B cell (primary cell): ENCODE results near the gene GGCX. TPM values are rescaled to one million over a fixed set of nuclear protein-coding genes. Genes with fewer than 3 reads are reported as not detected.

Experiments used
- ATAC-seq: fragments of 200-7000 bp; cut with Tn5 transposase; one replicate; pipeline ENCODE4 v1.10.0; 2021; ENCODE audit warnings: low read depth, mild to moderate bottlenecking, moderate number of reproducible peaks, moderate library complexity
- CTCF ChIA-PET: fragments of 350-600 bp; sonication (Branson Sonifier 250); formaldehyde crosslinking; loops from one replicate; lab custom pipeline; 2021; ENCODE audit warnings: antibody characterized with exemption, inconsistent platforms; lab: Charles Lee
- POLR2A ChIA-PET: fragments of 350-600 bp; sonication (Branson Sonifier 250); formaldehyde crosslinking; loops from one replicate; lab custom pipeline; 2021; ENCODE audit warnings: antibody characterized with exemption; lab: Charles Lee
- DNase-seq: peaks from one replicate; pipeline ENCODE4 v3.0.0; 2013
- H2AFZ ChIP-seq: 2 replicates; pipeline ENCODE4 v1.6.1; 2012; ENCODE audit warnings: mild to moderate bottlenecking, low read depth, low read length; ENCODE audit not compliant: insufficient read depth, poor library complexity, severe bottlenecking
- H3K27ac ChIP-seq, 2 donors: 1 replicate in 1 of 2; 2 replicates in 1 of 2; pipeline ENCODE4 v1.5.1; 2012 to 2013; ENCODE audit warnings: low read length in 2 of 2, mild to moderate bottlenecking in 2 of 2, moderate library complexity in 1 of 2
- H3K27me3 ChIP-seq, 4 experiments: fragments of 200-600 bp in 1 of 4; sonication (generic) in 1 of 4; replicated peaks in 1 of 4; 1 replicate in 2 of 4; 2 replicates in 2 of 4; pipeline versions ENCODE4 v1.6.1 to v1.7.0; 2013 to 2016; ENCODE audit warnings: low read length in 3 of 4, mild to moderate bottlenecking in 2 of 4, mixed read lengths in 1 of 4, moderate library complexity in 1 of 4; ENCODE audit not compliant: insufficient read depth in 4 of 4, control insufficient read depth in 3 of 4; ENCODE audit errors: control extremely low read depth in 1 of 4
- H3K36me3 ChIP-seq, 2 experiments: replicated peaks in 1 of 2; 1 replicate in 1 of 2; 2 replicates in 1 of 2; pipeline versions ENCODE4 v1.6.1 to v1.7.1; 2013; ENCODE audit warnings: low read length in 1 of 2; ENCODE audit not compliant: insufficient read depth in 2 of 2, control insufficient read depth in 1 of 2; ENCODE audit errors: control extremely low read depth in 1 of 2, extremely low read depth in 1 of 2
- H3K4me1 ChIP-seq, 2 donors: fragments of 200-600 bp in 1 of 2; sonication (generic) in 1 of 2; 1 replicate in 1 of 2; 2 replicates in 1 of 2; pipeline versions ENCODE4 v1.5.1 to v1.6.1; 2013 to 2017; ENCODE audit warnings: low read length in 2 of 2; ENCODE audit not compliant: control insufficient read depth in 2 of 2, insufficient read depth in 2 of 2
- H3K4me2 ChIP-seq: replicated peaks from 2 replicates; pipeline ENCODE3; 2012; ENCODE audit warnings: mild to moderate bottlenecking, low read depth, low read length; ENCODE audit not compliant: poor library complexity, severe bottlenecking
- H3K4me3 ChIP-seq, 5 experiments: fragments of 200-600 bp in 1 of 5; sonication (generic) in 1 of 5; 1 replicate in 3 of 5; 2 replicates in 2 of 5; pipeline versions ENCODE4 v1.5.1 to v1.7.0; 2011 to 2016; ENCODE audit warnings: low read length in 4 of 5, mild to moderate bottlenecking in 4 of 5, low read depth in 2 of 5, control low read depth in 1 of 5, moderate library complexity in 1 of 5; ENCODE audit not compliant: insufficient read depth in 1 of 5; ENCODE audit errors: control extremely low read depth in 1 of 5, extremely low read depth in 1 of 5
- H3K79me2 ChIP-seq: fragments of 200-600 bp; sonication (generic); one replicate; pipeline ENCODE4 v1.6.0; 2016; ENCODE audit warnings: low read length; ENCODE audit not compliant: control insufficient read depth, insufficient read depth
- H3K9ac ChIP-seq: fragments of 200-600 bp; sonication (generic); 2 replicates; pipeline ENCODE4 v1.6.1; 2017; ENCODE audit warnings: mild to moderate bottlenecking, low read length, moderate library complexity
- H3K9me3 ChIP-seq, 3 donors: one replicate each; pipeline versions ENCODE4 v1.6.1 to v1.7.1; 2013; ENCODE audit warnings: low read length in 2 of 3; ENCODE audit not compliant: control insufficient read depth in 2 of 3, insufficient read depth in 1 of 3; ENCODE audit errors: control extremely low read depth in 1 of 3
- H4K20me1 ChIP-seq: 2 replicates; pipeline ENCODE4 v1.6.0; 2012; ENCODE audit warnings: mild to moderate bottlenecking, low read length; ENCODE audit not compliant: insufficient read depth, control insufficient read depth, poor library complexity, severe bottlenecking
- H3K27ac Mint-ChIP-seq: one replicate; pipeline ENCODE4 v1.8.0; 2021; ENCODE audit warnings: mixed read lengths
- H3K27me3 Mint-ChIP-seq: one replicate; pipeline ENCODE4 v1.8.0; 2021; ENCODE audit warnings: mixed read lengths
- H3K4me1 Mint-ChIP-seq: one replicate; pipeline ENCODE4 v1.8.0; 2021; ENCODE audit warnings: mixed read lengths
- H3K4me3 Mint-ChIP-seq: one replicate; pipeline ENCODE4 v1.8.0; 2021; ENCODE audit warnings: mixed read lengths
- H3K9me3 Mint-ChIP-seq: one replicate; pipeline ENCODE4 v1.8.0; 2022; ENCODE audit warnings: mixed read lengths; ENCODE audit not compliant: insufficient read depth
- EZH2 ChIP-seq: IDR thresholded peaks from 2 replicates; pipeline ENCODE4 v1.6.1; 2012; ENCODE audit warnings: borderline replicate concordance, low read depth, mild to moderate bottlenecking, moderate library complexity, low read length; ENCODE audit not compliant: insufficient read depth, poor library complexity, severe bottlenecking
- WGBS: methylation state at CpG from one replicate; pipeline ENCODE4 v1.1.5; 2013; ENCODE audit warnings: missing lambda C conversion rate; ENCODE audit not compliant: insufficient coverage; 5-methylcytosine and 5-hydroxymethylcytosine counted together
- intact Hi-C: fragments of 100-400 bp; cut with micrococcal nuclease; formaldehyde crosslinking; loops from one replicate; pipeline ENCODE4 v1.10.0; 2022
- polyA plus RNA-seq: library from polyadenylated mRNA; depleted of rRNA; stranded (reverse); fragments of >200 nt; gene quantifications from 2 replicates; pipeline ENCODE4 v1.2.3, GENCODE V29; 2012
- total RNA-seq, 2 donors: library from RNA; stranded (reverse); fragments of 120-200 nt in 1 of 2; gene quantifications; 1 replicate in 1 of 2; 2 replicates in 1 of 2; pipeline versions ENCODE4 v1.2.3 to v1.2.4, GENCODE V29; 2013 to 2022
- TF ChIP-seq, protein P1 (sequence below): fragments of 200-600 bp; IDR thresholded peaks from one replicate; pipeline ENCODE4 v1.8.0; 2022; ENCODE audit warnings: antibody characterized with exemption, mild to moderate bottlenecking

Gene GGCX
- total and polyA plus RNA-seq, 2 donors (not counting 1 experiment from before 2014, with no cell fraction given) = 23.5 to 36.8 TPM

DNA sequence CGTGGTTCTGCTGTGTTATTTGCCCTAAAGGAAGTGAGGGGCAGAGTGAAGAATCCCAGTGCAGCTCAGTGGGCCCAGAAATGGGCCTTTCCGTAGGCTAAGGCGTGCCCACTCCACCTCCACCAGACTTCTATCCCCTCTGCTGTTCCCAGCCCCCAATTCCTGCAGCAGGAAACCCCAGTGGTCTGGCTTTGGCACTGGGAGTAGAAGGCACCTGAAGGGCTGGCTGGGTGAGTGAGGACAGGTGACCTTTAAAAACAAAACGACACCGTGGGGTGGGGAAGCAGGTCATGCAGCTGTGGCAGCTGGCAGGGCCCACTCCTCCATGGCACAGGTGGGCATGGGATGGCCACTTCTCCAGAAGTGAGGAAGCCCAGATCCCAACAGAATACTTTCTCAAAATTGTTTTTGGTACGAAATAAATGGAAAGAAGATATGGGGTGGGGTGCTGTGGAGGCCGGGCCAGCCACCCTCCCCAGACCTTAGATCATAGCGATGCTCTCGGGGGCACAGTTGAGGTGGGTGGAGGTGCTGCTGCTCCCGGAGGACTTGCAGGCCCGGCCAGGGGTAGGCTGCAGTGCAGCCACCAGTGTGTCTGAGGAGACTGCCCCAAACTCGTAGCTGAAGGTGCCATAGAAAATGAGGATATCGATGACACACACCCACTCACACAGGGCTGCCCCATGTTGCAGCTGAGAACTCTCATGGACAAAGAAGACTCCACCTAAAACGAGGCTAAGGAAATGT lies 37.5 kb upstream of the GGCX start:
- 93% methylated on average over 5 of the region's 14 CpGs for WGBS
- Histone ChIP-seq H3K36me3 (peaks cover 0 to 28% of the 10 kb centered on the region in 2 experiments), H2AFZ (no peak overlapping the region), H3K27me3 (no peaks in the 10 kb centered on the region), H3K79me2 (peaks cover 42% of the 10 kb centered on the region), H3K9me3 (no peaks in the 10 kb centered on the region), H4K20me1 (peaks cover 14% of the 10 kb centered on the region), H3K4me3 (no peak overlapping the region), H3K27ac (no peak overlapping the region), H3K4me1 (peaks cover 27 to 39% of the 10 kb centered on the region in 2 donors), H3K4me2 (no peak overlapping the region), H3K9ac (no peak overlapping the region)
- POLR2A ChIA-PET = no interaction called here
- CTCF ChIA-PET = interaction anchor here (1.8 to 1.9 kb wide), 2 partner anchors 8 to 38 kb away, joined by 6 to 7 read pairs; no protein-coding TSS in a partner anchor
- ATAC-seq = no peak
- peak overlapping the region; percentile 53 for H3K27ac Mint-ChIP-seq
- no peak overlapping the region for H3K4me3 Mint-ChIP-seq
- H3K9me3 Mint-ChIP-seq = no peaks in the 10 kb centered on the region
- no peak for DNase-seq
- no peaks in the 10 kb centered on the region for H3K27me3 Mint-ChIP-seq
- intact Hi-C loops = no loop called here
- TF ChIP-seq EZH2 = no peak
- TF ChIP-seq, protein P1, sequence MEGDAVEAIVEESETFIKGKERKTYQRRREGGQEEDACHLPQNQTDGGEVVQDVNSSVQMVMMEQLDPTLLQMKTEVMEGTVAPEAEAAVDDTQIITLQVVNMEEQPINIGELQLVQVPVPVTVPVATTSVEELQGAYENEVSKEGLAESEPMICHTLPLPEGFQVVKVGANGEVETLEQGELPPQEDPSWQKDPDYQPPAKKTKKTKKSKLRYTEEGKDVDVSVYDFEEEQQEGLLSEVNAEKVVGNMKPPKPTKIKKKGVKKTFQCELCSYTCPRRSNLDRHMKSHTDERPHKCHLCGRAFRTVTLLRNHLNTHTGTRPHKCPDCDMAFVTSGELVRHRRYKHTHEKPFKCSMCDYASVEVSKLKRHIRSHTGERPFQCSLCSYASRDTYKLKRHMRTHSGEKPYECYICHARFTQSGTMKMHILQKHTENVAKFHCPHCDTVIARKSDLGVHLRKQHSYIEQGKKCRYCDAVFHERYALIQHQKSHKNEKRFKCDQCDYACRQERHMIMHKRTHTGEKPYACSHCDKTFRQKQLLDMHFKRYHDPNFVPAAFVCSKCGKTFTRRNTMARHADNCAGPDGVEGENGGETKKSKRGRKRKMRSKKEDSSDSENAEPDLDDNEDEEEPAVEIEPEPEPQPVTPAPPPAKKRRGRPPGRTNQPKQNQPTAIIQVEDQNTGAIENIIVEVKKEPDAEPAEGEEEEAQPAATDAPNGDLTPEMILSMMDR = no peak
- peaks cover 43% of the 10 kb centered on the region for H3K4me1 Mint-ChIP-seq

DNA sequence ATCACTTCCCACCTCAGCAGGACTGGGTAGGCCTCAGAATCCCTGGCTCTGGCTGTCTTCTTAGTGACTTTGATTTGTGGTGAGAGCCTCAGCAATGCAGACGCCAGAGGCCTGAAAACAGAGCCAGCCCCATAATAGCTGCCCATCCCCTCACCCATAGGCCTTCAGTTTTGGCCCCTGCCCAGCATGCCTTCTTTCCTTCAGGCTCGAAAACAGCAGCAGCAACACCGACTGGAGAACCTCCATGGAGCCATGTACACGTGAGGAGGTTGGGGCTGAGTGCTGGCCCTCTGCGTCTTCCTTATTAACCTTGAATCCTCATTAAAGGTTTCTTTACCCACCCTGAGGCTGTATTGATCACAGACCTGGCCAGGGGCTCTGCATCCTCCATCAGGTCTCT lies 35.9 kb upstream of the GGCX start:
- intact Hi-C loops = no loop called here
- H3K9ac ChIP-seq = no peak overlapping the region
- WGBS = 97% methylated on average over 5 of the region's 5 CpGs
- peaks cover 36% of the 10 kb centered on the region for H3K79me2 ChIP-seq
- no peak overlapping the region for H3K4me3 ChIP-seq
- Mint-ChIP-seq H3K27me3 (no peaks in the 10 kb centered on the region), H3K27ac (no peak overlapping the region), H3K4me1 (peaks cover 39% of the 10 kb centered on the region), H3K4me3 (peak overlapping the region; percentile 92), H3K9me3 (no peaks in the 10 kb centered on the region)
- peaks cover 14% of the 10 kb centered on the region for H4K20me1 ChIP-seq
- peaks cover 0 to 28% of the 10 kb centered on the region in 2 experiments for H3K36me3 ChIP-seq
- ChIA-PET POLR2A (interaction anchor here (2.9 kb wide), 1 partner anchor 12 kb away, joined by 8 read pairs; the partner anchor contains the start of gene VAMP5), CTCF (interaction anchor here (4.5 kb wide), 1 partner anchor 46 kb away, joined by 21 read pairs; no protein-coding TSS in a partner anchor)
- no peak overlapping the region for H3K27ac ChIP-seq
- no peak for TF ChIP-seq EZH2
- TF ChIP-seq, protein P1 = no peak
- H2AFZ ChIP-seq = no peak overlapping the region
- no peak for ATAC-seq
- no peaks in the 10 kb centered on the region for H3K27me3 ChIP-seq
- H3K9me3 ChIP-seq = no peaks in the 10 kb centered on the region
- DNase-seq = no peak
- H3K4me1 ChIP-seq = peaks cover 23 to 31% of the 10 kb centered on the region in 2 donors
- H3K4me2 ChIP-seq = no peak overlapping the region
